ENCODE results near the gene RRP36. TPM values are rescaled to one million over a fixed set of nuclear protein-coding genes. Genes with fewer than 3 reads are reported as not detected.
A peak's percentile ranks its signal among the peaks of the same experiment; 100 is the strongest.
"Not testable (repeated sequence)": the region's sequence is repeated elsewhere in the genome, so short reads cannot be mapped to it uniquely, and the experiment has no call there.

Gene RRP36
- total RNA-seq, 1 donor from 2014 or later, result 58.6 TPM

GRCh38 chr6:42996513-42996912, 24.9 kb upstream of the RRP36 start:
- H3K36me3 Mint-ChIP-seq (ENCODE audit: low read depth), result no peaks in the 10 kb centered on the region
- H3K27me3 Mint-ChIP-seq (ENCODE audit: low read depth), result no peaks in the 10 kb centered on the region
- no peaks in the 10 kb centered on the region for H3K9me3 Mint-ChIP-seq (ENCODE audit: low read depth)
- peak overlapping the region; percentile 29 for H3K27ac Mint-ChIP-seq (ENCODE audit: unreplicated experiment)
- H3K4me3 Mint-ChIP-seq (ENCODE audit: unreplicated experiment), result no peak overlapping the region
- no peak for DNase-seq (ENCODE audit: low spot score)
- no peaks in the 10 kb centered on the region for H3K4me1 Mint-ChIP-seq (ENCODE audit: low read depth)
- TF ChIP-seq CTCF (IDR thresholded peaks at IDR 0.05), result peak; percentile 65

- not testable (repeated sequence) for H3K27ac Mint-ChIP-seq (ENCODE audit: unreplicated experiment); H3K4me3 Mint-ChIP-seq (ENCODE audit: unreplicated experiment); H3K27me3 Mint-ChIP-seq (ENCODE audit: low read depth); H3K4me1 Mint-ChIP-seq (ENCODE audit: low read depth); DNase-seq (ENCODE audit: low spot score); H3K36me3 Mint-ChIP-seq (ENCODE audit: low read depth); H3K9me3 Mint-ChIP-seq (ENCODE audit: low read depth)
Observed at GRCh38 chr6:42998205-42998604, 23.2 kb upstream of the RRP36 start.

GRCh38 chr6:43001843-43002242, 19.6 kb upstream of the RRP36 start:
- Mint-ChIP-seq H3K9me3 (ENCODE audit: low read depth) (no peaks in the 10 kb centered on the region), H3K36me3 (ENCODE audit: low read depth) (peaks cover 1% of the 10 kb centered on the region), H3K4me1 (ENCODE audit: low read depth) (no peaks in the 10 kb centered on the region), H3K27me3 (ENCODE audit: low read depth) (no peaks in the 10 kb centered on the region), H3K4me3 (ENCODE audit: unreplicated experiment) (no peak overlapping the region), H3K27ac (ENCODE audit: unreplicated experiment) (no peak overlapping the region)
- no peak for DNase-seq (ENCODE audit: low spot score)
- no peak for TF ChIP-seq CTCF (IDR thresholded peaks at IDR 0.05)

- H3K9me3 Mint-ChIP-seq (ENCODE audit: low read depth), result no peaks in the 10 kb centered on the region
- TF ChIP-seq CTCF (IDR thresholded peaks at IDR 0.05), result no peak
- no peak overlapping the region for H3K27ac Mint-ChIP-seq (ENCODE audit: unreplicated experiment)
- DNase-seq (ENCODE audit: low spot score), result no peak
- H3K4me3 Mint-ChIP-seq (ENCODE audit: unreplicated experiment), result no peak overlapping the region
- H3K36me3 Mint-ChIP-seq (ENCODE audit: low read depth), result peaks cover 5% of the 10 kb centered on the region
- H3K27me3 Mint-ChIP-seq (ENCODE audit: low read depth), result no peaks in the 10 kb centered on the region
- no peaks in the 10 kb centered on the region for H3K4me1 Mint-ChIP-seq (ENCODE audit: low read depth)
Observed at GRCh38 chr6:43005844-43006243, 15.6 kb upstream of the RRP36 start.

- no peak for TF ChIP-seq CTCF (IDR thresholded peaks at IDR 0.05)
- Mint-ChIP-seq H3K27me3 (ENCODE audit: low read depth) (no peaks in the 10 kb centered on the region), H3K4me3 (ENCODE audit: unreplicated experiment) (no peak overlapping the region), H3K36me3 (ENCODE audit: low read depth) (peaks cover 5% of the 10 kb centered on the region), H3K4me1 (ENCODE audit: low read depth) (no peaks in the 10 kb centered on the region), H3K27ac (ENCODE audit: unreplicated experiment) (no peak overlapping the region), H3K9me3 (ENCODE audit: low read depth) (no peaks in the 10 kb centered on the region)
- no peak for DNase-seq (ENCODE audit: low spot score)
Observed at GRCh38 chr6:43006251-43006650, 15.2 kb upstream of the RRP36 start.

- no peaks in the 10 kb centered on the region for H3K27me3 Mint-ChIP-seq (ENCODE audit: low read depth)
- peaks cover 8% of the 10 kb centered on the region for H3K36me3 Mint-ChIP-seq (ENCODE audit: low read depth)
Observed at GRCh38 chr6:43007126-43007525, 14.3 kb upstream of the RRP36 start.

More at GRCh38 chr6:43007126-43007525, 14.3 kb upstream of the RRP36 start:
- Mint-ChIP-seq H3K4me1 (ENCODE audit: low read depth) (peaks cover 3% of the 10 kb centered on the region), H3K4me3 (ENCODE audit: unreplicated experiment) (no peak overlapping the region), H3K27ac (ENCODE audit: unreplicated experiment) (no peak overlapping the region), H3K9me3 (ENCODE audit: low read depth) (no peaks in the 10 kb centered on the region)
- DNase-seq (ENCODE audit: low spot score), result no peak
- TF ChIP-seq CTCF (IDR thresholded peaks at IDR 0.05), result no peak
